ENCODE results near the gene CROCC2.

The CROCC2 gene

GRCh38 chr2:240895656-240896388 lies 10.3 kb upstream of the CROCC2 start, which contains the start of gene MAB21L4:
MAB21L4 (minus strand) TSS chr2:240896156; CDS start chr2:240895997, 159 bp downstream.
- Histone ChIP-seq H3K9ac (ENCODE audit: low read length) (no peak within 1 kb of the TSS), H3K27ac (ENCODE audit: low read depth, low read length) (no peak within 1 kb of the TSS), H3K36me3 (ENCODE audit: low read length) (no peaks in the 10 kb centered on the region), H3K9me3 (ENCODE audit: insufficient read depth, low read length) (no peaks in the 10 kb centered on the region), H3F3A (ENCODE audit: insufficient read depth) (no peaks in the 10 kb centered on the region), H3K4me3 (ENCODE audit: insufficient read depth, low read length, poor library complexity, severe bottlenecking) (no peak within 1 kb of the TSS), H4K20me1 (ENCODE audit: low read depth, low read length) (no peaks in the 10 kb centered on the region), H3K4me2 (ENCODE audit: low read depth, low read length, poor library complexity, severe bottlenecking) (no peak within 1 kb of the TSS), H2AFZ (ENCODE audit: low read depth, low read length, severe bottlenecking) (no peak within 1 kb of the TSS), H3K9me2 (replicated peaks; ENCODE audit: insufficient read depth, low read length) (no peaks in the 10 kb centered on the region), H3K27me3 (ENCODE audit: low read length) (no peaks in the 10 kb centered on the region), H3K79me2 (ENCODE audit: insufficient read depth, low read length) (no peaks in the 10 kb centered on the region)
- TF ChIP-seq CTCF (IDR thresholded peaks at IDR 0.05; ENCODE audit: insufficient read depth, low read length, poor library complexity, severe bottlenecking) (no peak), EZH2phosphoT487 (conservative IDR thresholded peaks at IDR 0.05; ENCODE audit: low read length) (no peak)

- Histone ChIP-seq H3K27me3 (ENCODE audit: low read length) (no peaks in the 10 kb centered on the region), H3K9me2 (replicated peaks; ENCODE audit: insufficient read depth, low read length) (no peaks in the 10 kb centered on the region), H3F3A (ENCODE audit: insufficient read depth) (no peaks in the 10 kb centered on the region), H3K79me2 (ENCODE audit: insufficient read depth, low read length) (no peaks in the 10 kb centered on the region), H2AFZ (ENCODE audit: low read depth, low read length, severe bottlenecking) (no peak overlapping the region), H3K9me3 (ENCODE audit: insufficient read depth, low read length) (no peaks in the 10 kb centered on the region), H3K9ac (ENCODE audit: low read length) (no peak overlapping the region), H3K4me3 (ENCODE audit: insufficient read depth, low read length, poor library complexity, severe bottlenecking) (no peak overlapping the region), H3K4me2 (ENCODE audit: low read depth, low read length, poor library complexity, severe bottlenecking) (no peak overlapping the region), H4K20me1 (ENCODE audit: low read depth, low read length) (no peaks in the 10 kb centered on the region), H3K36me3 (ENCODE audit: low read length) (no peaks in the 10 kb centered on the region), H3K27ac (ENCODE audit: low read depth, low read length) (no peak overlapping the region)
- no peak for TF ChIP-seq EZH2phosphoT487 (conservative IDR thresholded peaks at IDR 0.05; ENCODE audit: low read length)
- TF ChIP-seq CTCF (IDR thresholded peaks at IDR 0.05; ENCODE audit: insufficient read depth, low read length, poor library complexity, severe bottlenecking) = no peak
Measured at GRCh38 chr2:240896394-240896793, 9.7 kb upstream of the CROCC2 start.

GRCh38 chr2:240896871-240897692 lies 9.1 kb upstream of the CROCC2 start:
- Histone ChIP-seq H3K36me3 (ENCODE audit: low read length) (no peaks in the 10 kb centered on the region), H3K4me3 (ENCODE audit: insufficient read depth, low read length, poor library complexity, severe bottlenecking) (no peak overlapping the region), H3F3A (ENCODE audit: insufficient read depth) (no peaks in the 10 kb centered on the region), H3K9ac (ENCODE audit: low read length) (no peak overlapping the region), H3K9me3 (ENCODE audit: insufficient read depth, low read length) (no peaks in the 10 kb centered on the region), H3K27me3 (ENCODE audit: low read length) (no peaks in the 10 kb centered on the region), H3K27ac (ENCODE audit: low read depth, low read length) (no peak overlapping the region), H2AFZ (ENCODE audit: low read depth, low read length, severe bottlenecking) (no peak overlapping the region), H3K9me2 (replicated peaks; ENCODE audit: insufficient read depth, low read length) (no peaks in the 10 kb centered on the region), H3K79me2 (ENCODE audit: insufficient read depth, low read length) (no peaks in the 10 kb centered on the region), H3K4me2 (ENCODE audit: low read depth, low read length, poor library complexity, severe bottlenecking) (no peak overlapping the region), H4K20me1 (ENCODE audit: low read depth, low read length) (no peaks in the 10 kb centered on the region)
- TF ChIP-seq EZH2phosphoT487 (conservative IDR thresholded peaks at IDR 0.05; ENCODE audit: low read length) = no peak
- TF ChIP-seq CTCF (IDR thresholded peaks at IDR 0.05; ENCODE audit: insufficient read depth, low read length, poor library complexity, severe bottlenecking) = no peak
